ENCODE measurements around the gene ACBD6.

ACBD6 gene

GRCh38 chr1:180433873-180434272 lies 68.5 kb downstream of the ACBD6 start:
- Histone ChIP-seq H3K36me3 (replicated peaks) (no peaks in the 10 kb centered on the region), H3K4me3 (ENCODE audit: low read depth, low read length) (no peak overlapping the region), H3K27me3 (replicated peaks) (no peaks in the 10 kb centered on the region), H3K27ac (no peak overlapping the region)
- DNase-seq, result no peak
- in situ Hi-C loops (cut with HindIII; ENCODE audit: low pct_ligation_motif_present, low sequenced_read_pairs), result no loop called here
- TF ChIP-seq, protein P1, sequence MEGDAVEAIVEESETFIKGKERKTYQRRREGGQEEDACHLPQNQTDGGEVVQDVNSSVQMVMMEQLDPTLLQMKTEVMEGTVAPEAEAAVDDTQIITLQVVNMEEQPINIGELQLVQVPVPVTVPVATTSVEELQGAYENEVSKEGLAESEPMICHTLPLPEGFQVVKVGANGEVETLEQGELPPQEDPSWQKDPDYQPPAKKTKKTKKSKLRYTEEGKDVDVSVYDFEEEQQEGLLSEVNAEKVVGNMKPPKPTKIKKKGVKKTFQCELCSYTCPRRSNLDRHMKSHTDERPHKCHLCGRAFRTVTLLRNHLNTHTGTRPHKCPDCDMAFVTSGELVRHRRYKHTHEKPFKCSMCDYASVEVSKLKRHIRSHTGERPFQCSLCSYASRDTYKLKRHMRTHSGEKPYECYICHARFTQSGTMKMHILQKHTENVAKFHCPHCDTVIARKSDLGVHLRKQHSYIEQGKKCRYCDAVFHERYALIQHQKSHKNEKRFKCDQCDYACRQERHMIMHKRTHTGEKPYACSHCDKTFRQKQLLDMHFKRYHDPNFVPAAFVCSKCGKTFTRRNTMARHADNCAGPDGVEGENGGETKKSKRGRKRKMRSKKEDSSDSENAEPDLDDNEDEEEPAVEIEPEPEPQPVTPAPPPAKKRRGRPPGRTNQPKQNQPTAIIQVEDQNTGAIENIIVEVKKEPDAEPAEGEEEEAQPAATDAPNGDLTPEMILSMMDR (IDR thresholded peaks at IDR 0.05; ENCODE audit: low read depth, low read length, missing control alignments), result no peak

DNA sequence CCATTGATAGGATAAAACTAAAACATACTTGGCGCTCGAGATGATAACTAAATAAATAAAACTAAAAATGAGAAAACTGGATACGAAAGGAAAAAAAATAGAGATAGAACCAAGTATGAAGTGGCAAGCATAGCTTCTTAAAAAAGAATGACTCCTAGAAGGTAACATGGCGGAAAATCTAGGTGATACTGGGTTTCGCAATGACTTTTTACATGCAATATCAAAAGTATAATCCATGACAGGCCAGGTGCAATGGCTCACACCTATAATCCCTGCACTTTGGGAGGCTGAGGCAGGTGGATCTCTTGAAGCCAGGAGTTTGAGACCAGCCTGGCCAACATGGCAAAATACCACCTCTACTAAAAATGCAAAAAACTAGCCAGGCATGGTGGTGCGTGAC lies 70.7 kb downstream of the ACBD6 start:
- no peaks in the 10 kb centered on the region for H3K27me3 ChIP-seq (replicated peaks)
- TF ChIP-seq, protein P1 (IDR thresholded peaks at IDR 0.05; ENCODE audit: low read depth, low read length, missing control alignments), result no peak
- in situ Hi-C loops (cut with HindIII; ENCODE audit: low pct_ligation_motif_present, low sequenced_read_pairs), result no loop called here
- DNase-seq, result no peak
- H3K27ac ChIP-seq, result no peak overlapping the region
- H3K36me3 ChIP-seq (replicated peaks), result no peaks in the 10 kb centered on the region
- H3K4me3 ChIP-seq (ENCODE audit: low read depth, low read length), result no peak overlapping the region

- H3K36me3 ChIP-seq (replicated peaks), result no peaks in the 10 kb centered on the region
- in situ Hi-C loops (cut with HindIII; ENCODE audit: low pct_ligation_motif_present, low sequenced_read_pairs), result no loop called here
- no peak for DNase-seq
- H3K27ac ChIP-seq, result no peak overlapping the region
- H3K4me3 ChIP-seq (ENCODE audit: low read depth, low read length), result no peak overlapping the region
- no peaks in the 10 kb centered on the region for H3K27me3 ChIP-seq (replicated peaks)
- TF ChIP-seq, protein P1 (IDR thresholded peaks at IDR 0.05; ENCODE audit: low read depth, low read length, missing control alignments), result no peak
Observed at GRCh38 chr1:180428782-180429695, 73.3 kb downstream of the ACBD6 start.

- Histone ChIP-seq H3K36me3 (replicated peaks) (no peaks in the 10 kb centered on the region), H3K27me3 (replicated peaks) (no peaks in the 10 kb centered on the region), H3K27ac (no peak overlapping the region), H3K4me3 (ENCODE audit: low read depth, low read length) (no peak overlapping the region)
- TF ChIP-seq, protein P1 (IDR thresholded peaks at IDR 0.05; ENCODE audit: low read depth, low read length, missing control alignments), result no peak
- no peak for DNase-seq
- in situ Hi-C loops (cut with HindIII; ENCODE audit: low pct_ligation_motif_present, low sequenced_read_pairs), result no loop called here
Observed at GRCh38 chr1:180425952-180426351, 76.4 kb downstream of the ACBD6 start.

GRCh38 chr1:180424848-180425457 lies 77.4 kb downstream of the ACBD6 start:
- no peak for DNase-seq
- no peaks in the 10 kb centered on the region for H3K36me3 ChIP-seq (replicated peaks)
- in situ Hi-C loops (cut with HindIII; ENCODE audit: low pct_ligation_motif_present, low sequenced_read_pairs), result no loop called here
- no peak overlapping the region for H3K4me3 ChIP-seq (ENCODE audit: low read depth, low read length)
- H3K27me3 ChIP-seq (replicated peaks), result no peaks in the 10 kb centered on the region
- H3K27ac ChIP-seq, result no peak overlapping the region
- TF ChIP-seq, protein P1 (IDR thresholded peaks at IDR 0.05; ENCODE audit: low read depth, low read length, missing control alignments), result no peak

Measured in brain microvascular endothelial cell (primary cell).